ENCODE measurements around the gene YTHDF2. TPM values are rescaled to one million over a fixed set of nuclear protein-coding genes. Genes with fewer than 3 reads are reported as not detected.
"Not testable (repeated sequence)": the region's sequence is repeated elsewhere in the genome, so short reads cannot be mapped to it uniquely, and the experiment has no call there.

YTHDF2 gene
- total RNA-seq, 2 donors from 2014 or later, result 59.0 to 71.7 TPM

DNA sequence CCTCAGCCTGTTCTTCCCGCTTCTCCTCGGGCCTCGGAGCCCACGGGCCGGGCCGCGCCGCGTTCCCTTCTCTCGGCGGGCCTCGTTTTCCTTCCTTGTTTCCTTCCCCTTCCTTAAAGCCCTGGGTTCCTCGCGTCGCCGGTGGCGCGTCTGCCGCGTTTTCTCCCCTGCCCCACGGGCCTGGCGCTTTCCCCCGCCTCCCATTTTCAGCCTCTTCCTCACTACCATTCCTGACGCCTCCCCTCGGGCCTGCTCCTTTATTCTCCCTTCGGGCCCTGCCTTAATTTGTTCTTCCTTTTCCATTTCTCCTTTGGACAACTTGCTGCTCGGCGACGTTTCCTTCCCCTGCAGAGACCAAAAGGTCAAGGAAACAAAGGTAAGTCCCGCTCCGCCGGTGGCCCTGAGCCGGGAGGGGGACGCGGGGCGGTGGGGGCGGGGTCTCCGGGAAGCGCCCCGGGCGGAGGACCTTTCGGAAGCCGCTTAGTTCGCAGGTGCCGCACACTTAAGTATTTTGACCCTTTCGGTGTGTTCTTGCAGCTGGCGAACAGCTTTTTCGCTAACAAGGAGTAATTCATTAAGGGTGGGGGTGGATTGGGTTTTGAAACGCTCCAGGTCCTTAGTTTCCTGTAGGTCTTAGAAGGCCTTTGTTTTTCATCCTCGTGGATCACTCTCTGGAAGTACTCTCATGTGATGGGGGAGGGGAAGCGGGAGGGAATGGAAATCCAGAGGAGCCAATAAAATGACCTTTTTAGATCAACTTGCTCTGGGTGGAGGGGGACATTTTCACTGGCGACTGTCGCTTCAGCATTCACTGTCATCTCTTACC, 780 bp downstream of the YTHDF2 start:
- DNase-seq, result peak; percentile 59
- H3K9me3 ChIP-seq, result no peaks in the 10 kb centered on the region
- peak overlapping the region; percentile 79 for H3K4me3 ChIP-seq
- peak overlapping the region; percentile 85 to 99 for H3K9ac ChIP-seq (ENCODE audit: low read depth in 2 of 2, low read length in 2 of 2)
- peaks cover 9% of the 10 kb centered on the region for H3K4me1 ChIP-seq
- TF ChIP-seq, protein P1, sequence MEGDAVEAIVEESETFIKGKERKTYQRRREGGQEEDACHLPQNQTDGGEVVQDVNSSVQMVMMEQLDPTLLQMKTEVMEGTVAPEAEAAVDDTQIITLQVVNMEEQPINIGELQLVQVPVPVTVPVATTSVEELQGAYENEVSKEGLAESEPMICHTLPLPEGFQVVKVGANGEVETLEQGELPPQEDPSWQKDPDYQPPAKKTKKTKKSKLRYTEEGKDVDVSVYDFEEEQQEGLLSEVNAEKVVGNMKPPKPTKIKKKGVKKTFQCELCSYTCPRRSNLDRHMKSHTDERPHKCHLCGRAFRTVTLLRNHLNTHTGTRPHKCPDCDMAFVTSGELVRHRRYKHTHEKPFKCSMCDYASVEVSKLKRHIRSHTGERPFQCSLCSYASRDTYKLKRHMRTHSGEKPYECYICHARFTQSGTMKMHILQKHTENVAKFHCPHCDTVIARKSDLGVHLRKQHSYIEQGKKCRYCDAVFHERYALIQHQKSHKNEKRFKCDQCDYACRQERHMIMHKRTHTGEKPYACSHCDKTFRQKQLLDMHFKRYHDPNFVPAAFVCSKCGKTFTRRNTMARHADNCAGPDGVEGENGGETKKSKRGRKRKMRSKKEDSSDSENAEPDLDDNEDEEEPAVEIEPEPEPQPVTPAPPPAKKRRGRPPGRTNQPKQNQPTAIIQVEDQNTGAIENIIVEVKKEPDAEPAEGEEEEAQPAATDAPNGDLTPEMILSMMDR (IDR thresholded peaks at IDR 0.05), result no peak
- peak overlapping the region; percentile 95 for H3K27ac ChIP-seq
- H3K36me3 ChIP-seq, result peaks cover 3% of the 10 kb centered on the region
- H3K27me3 ChIP-seq, result no peaks in the 10 kb centered on the region
- intact Hi-C loops (cut with DNase I), result loop anchor here (5.0 kb wide), 1 partner anchor 95 kb away; the partner anchor contains the start of gene TAF12

DNA sequence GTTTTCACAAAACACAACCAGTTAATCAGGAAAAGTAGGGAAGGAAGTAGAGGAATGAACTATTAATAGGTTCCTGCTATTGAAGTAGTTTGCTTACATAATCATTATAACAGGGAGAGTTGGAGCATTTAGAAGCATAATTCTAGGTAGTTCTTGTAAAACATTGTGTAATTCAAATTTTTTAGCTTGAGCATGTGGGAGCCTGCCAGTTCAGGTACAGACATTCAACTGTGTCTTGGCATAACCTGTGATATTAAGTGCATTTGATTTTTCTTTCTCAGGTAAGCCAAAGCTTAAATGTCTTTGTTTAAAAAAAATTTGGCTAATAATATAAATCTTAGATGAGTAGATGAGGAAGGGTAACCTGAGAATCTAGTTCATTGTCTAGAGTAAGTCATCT, 3.4 kb downstream of the YTHDF2 start:
- Histone ChIP-seq H3K27ac (no peak overlapping the region), H3K4me1 (peaks cover 9% of the 10 kb centered on the region), H3K9ac (ENCODE audit: low read depth in 2 of 2, low read length in 2 of 2) (no peak overlapping the region), H3K9me3 (no peaks in the 10 kb centered on the region), H3K4me3 (no peak overlapping the region), H3K36me3 (peaks cover 7% of the 10 kb centered on the region), H3K27me3 (no peaks in the 10 kb centered on the region)
- TF ChIP-seq, protein P1 (IDR thresholded peaks at IDR 0.05), result no peak
- DNase-seq, result no peak
- intact Hi-C loops (cut with DNase I), result no loop called here

DNA sequence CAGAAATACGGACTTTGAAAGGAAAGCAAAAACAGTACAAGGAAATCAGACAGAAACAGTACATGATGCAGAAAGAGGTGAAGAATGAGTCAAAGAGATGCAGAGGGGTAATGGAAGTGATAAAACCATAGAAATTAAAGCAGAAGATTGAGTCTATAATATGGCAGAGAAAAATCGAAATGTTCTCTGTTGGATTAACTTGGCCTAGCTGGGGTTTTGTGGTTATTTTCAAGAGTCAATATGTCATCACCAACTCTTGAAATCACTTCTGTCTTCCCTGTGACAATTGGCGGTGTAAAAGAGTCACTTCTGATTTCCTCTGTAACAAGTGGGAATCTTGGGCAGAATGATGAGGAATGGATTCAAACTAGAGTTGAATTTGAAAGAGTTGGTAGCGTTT, 7.4 kb downstream of the YTHDF2 start:
- H3K9ac ChIP-seq (ENCODE audit: low read depth in 2 of 2, low read length in 2 of 2), result no peak overlapping the region
- no peak overlapping the region for H3K4me3 ChIP-seq
- no peaks in the 10 kb centered on the region for H3K27me3 ChIP-seq
- H3K4me1 ChIP-seq, result peaks cover 8% of the 10 kb centered on the region
- TF ChIP-seq, protein P1 (IDR thresholded peaks at IDR 0.05), result no peak
- no peaks in the 10 kb centered on the region for H3K9me3 ChIP-seq
- H3K27ac ChIP-seq, result no peak overlapping the region
- DNase-seq, result no peak
- intact Hi-C loops (cut with DNase I), result no loop called here
- H3K36me3 ChIP-seq, result peaks cover 7% of the 10 kb centered on the region

DNA sequence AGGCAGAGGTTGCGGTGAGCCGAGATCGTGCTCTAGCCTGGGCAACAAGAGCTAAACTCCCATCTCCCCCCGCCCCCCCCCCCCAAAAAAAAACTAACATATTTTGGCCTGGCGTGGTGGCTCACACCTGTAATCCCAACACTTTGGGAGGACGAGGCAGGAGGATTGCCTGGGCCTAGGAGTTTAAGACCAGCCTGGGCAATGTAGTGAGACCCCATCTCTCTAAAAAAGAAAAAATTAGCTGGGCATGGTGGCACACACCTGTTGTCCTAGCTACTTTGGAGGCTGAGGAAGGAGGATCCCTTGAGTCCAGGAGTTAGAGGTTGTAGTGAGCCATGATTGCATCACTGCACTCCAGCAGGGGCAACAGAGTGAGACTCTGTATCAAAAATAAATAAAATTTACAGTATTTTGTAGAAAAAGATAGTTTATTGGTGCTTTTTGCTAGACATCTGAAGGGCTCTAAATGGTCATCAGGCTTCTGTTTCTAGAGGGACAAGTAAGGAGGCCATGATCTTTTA, 9.0 kb downstream of the YTHDF2 start:
- Histone ChIP-seq H3K27me3 (no peaks in the 10 kb centered on the region), H3K4me1 (peaks cover 9% of the 10 kb centered on the region), H3K9me3 (no peaks in the 10 kb centered on the region), H3K27ac (no peak overlapping the region), H3K9ac (ENCODE audit: low read depth in 2 of 2, low read length in 2 of 2) (no peak overlapping the region), H3K4me3 (no peak overlapping the region), H3K36me3 (peaks cover 7% of the 10 kb centered on the region)
- intact Hi-C loops (cut with DNase I), result no loop called here
- DNase-seq, result no peak
- TF ChIP-seq, protein P1 (IDR thresholded peaks at IDR 0.05), result no peak

DNA sequence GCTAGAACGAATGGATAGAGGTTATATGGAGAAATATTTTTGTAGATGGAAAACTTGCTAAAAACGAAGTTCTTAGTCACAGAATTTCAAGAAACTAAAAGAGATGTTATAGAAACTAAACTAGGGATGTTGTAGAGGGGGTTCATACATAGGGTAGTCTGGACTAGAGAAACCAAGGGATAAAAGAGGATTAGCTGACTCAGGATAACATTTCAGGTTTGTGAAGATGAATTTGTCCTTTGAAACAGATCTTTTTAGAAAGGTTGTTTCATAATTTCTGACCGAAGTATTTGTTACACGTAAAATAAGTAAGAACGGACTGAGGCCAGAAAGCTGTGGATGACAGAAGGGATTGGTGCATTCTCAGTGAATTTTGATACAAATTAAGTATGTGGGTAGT, 13.6 kb downstream of the YTHDF2 start:
- no peak overlapping the region for H3K4me3 ChIP-seq
- no peaks in the 10 kb centered on the region for H3K36me3 ChIP-seq
- H3K9ac ChIP-seq (ENCODE audit: low read depth in 2 of 2, low read length in 2 of 2), result no peak overlapping the region
- no peak for DNase-seq
- H3K27me3 ChIP-seq, result no peaks in the 10 kb centered on the region
- intact Hi-C loops (cut with DNase I), result no loop called here
- H3K4me1 ChIP-seq, result peaks cover 17% of the 10 kb centered on the region
- H3K27ac ChIP-seq, result no peak overlapping the region
- TF ChIP-seq, protein P1 (IDR thresholded peaks at IDR 0.05), result no peak
- H3K9me3 ChIP-seq, result no peaks in the 10 kb centered on the region

DNA sequence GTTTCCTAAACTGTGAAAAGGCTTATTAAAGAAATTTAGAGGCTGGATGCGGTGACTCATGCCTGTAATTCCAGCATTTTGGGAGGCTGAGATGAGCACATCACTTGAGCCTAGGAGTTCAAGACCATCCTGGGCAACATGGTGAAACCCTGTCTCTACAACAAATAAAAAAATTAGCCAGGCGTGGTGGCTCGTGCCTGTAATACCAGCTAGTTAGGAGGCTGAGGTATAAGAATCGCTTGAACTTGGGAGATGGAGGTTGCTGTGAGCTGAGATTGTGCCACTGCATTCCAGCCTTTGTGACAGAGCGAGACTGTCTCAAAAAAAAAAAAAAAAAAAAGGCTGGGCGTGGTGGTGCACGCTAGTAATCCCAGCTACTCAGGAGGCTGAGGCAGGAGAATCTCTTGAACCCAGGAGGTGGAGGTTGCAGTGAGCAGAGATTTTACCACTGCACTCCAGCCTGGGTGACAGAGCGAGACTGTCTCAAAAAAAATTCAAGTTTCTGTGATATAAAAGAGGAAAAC, 14.1 kb downstream of the YTHDF2 start:
- peaks cover 17% of the 10 kb centered on the region for H3K4me1 ChIP-seq
- H3K9me3 ChIP-seq; H3K9ac ChIP-seq (ENCODE audit: low read depth in 2 of 2, low read length in 2 of 2); H3K36me3 ChIP-seq; H3K27me3 ChIP-seq; intact Hi-C loops (cut with DNase I); H3K4me3 ChIP-seq; H3K27ac ChIP-seq; DNase-seq: not testable (repeated sequence)

Measured in colonic mucosa (tissue), 4 donors.